ENCODE results near the gene MYO1E.
"Not testable (repeated sequence)": the region's sequence is repeated elsewhere in the genome, so short reads cannot be mapped to it uniquely, and the experiment has no call there.

Gene MYO1E

GRCh38 chr15:59280855-59281254 lies 91.8 kb downstream of the MYO1E start:
- no peak for TF ChIP-seq CTCF (IDR thresholded peaks at IDR 0.05; ENCODE audit: extremely low read depth, missing control alignments)
- DNase-seq (ENCODE audit: low spot score): no peak

GRCh38 chr15:59280292-59280691 lies 92.4 kb downstream of the MYO1E start:
- DNase-seq (ENCODE audit: low spot score): not testable (repeated sequence)

- TF ChIP-seq CTCF (IDR thresholded peaks at IDR 0.05; ENCODE audit: extremely low read depth, missing control alignments): no peak
- DNase-seq (ENCODE audit: low spot score): no peak
Observed at GRCh38 chr15:59279023-59279422, 93.6 kb downstream of the MYO1E start.

- DNase-seq (ENCODE audit: low spot score): no peak
- TF ChIP-seq CTCF (IDR thresholded peaks at IDR 0.05; ENCODE audit: extremely low read depth, missing control alignments): no peak
Observed at GRCh38 chr15:59278120-59278519, 94.6 kb downstream of the MYO1E start.

- no peak for TF ChIP-seq CTCF (IDR thresholded peaks at IDR 0.05; ENCODE audit: extremely low read depth, missing control alignments)
- no peak for DNase-seq (ENCODE audit: low spot score)
Observed at GRCh38 chr15:59276225-59277178, 96.2 kb downstream of the MYO1E start.

- DNase-seq (ENCODE audit: low spot score): no peak
- no peak for TF ChIP-seq CTCF (IDR thresholded peaks at IDR 0.05; ENCODE audit: extremely low read depth, missing control alignments)
Observed at GRCh38 chr15:59274126-59274970, 98.3 kb downstream of the MYO1E start.

- TF ChIP-seq CTCF (IDR thresholded peaks at IDR 0.05; ENCODE audit: extremely low read depth, missing control alignments): no peak
- no peak for DNase-seq (ENCODE audit: low spot score)
Observed at GRCh38 chr15:59273234-59273633, 99.4 kb downstream of the MYO1E start.
